GM18861 (cell line): ENCODE data around the gene ALCAM.

Experiments used
- ATAC-seq: cut with Tn5 transposase; IDR thresholded peaks from one replicate; pipeline ENCODE4 v1.9.1; 2021; ENCODE audit not compliant: unreplicated experiment

Gene ALCAM

DNA sequence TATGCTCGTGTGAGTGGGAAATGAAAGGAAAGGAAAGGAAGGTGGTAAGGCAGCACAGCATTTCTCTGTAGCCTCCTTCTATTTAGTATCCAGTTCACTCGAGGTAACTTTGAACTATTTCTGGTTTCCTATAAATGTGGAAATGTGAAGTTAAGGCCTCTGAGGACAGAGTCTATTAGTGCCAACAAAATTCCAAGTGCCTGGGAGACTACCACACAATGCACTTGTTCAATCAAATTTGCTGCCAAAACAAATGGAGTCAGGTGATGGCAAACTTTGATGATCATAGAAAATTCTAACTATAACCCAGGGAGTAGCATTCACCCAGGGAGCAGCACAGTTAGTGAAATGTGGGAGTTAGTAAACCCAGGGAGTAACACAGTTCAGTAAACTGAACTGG, 155.1 kb downstream of the ALCAM start:
- ATAC-seq, result no peak

DNA sequence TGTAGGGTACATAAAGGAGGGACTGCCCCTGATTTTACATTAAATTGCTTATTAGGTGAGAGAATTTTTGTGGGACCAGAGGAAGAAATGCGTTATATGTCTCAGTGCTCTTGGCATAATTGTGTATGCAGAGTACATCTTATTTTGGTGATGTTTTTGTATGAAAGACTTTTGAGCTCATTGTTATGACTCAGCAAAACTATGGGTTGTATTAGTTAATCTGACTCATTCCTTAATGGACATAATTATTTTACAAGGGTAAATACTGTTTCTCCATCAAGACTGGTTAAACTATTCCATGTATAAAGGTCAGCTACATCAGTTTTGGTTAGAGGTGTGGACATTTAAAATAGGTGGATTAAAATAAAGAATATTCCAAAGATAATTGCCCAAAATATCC, 156.8 kb downstream of the ALCAM start:
- no peak for ATAC-seq

DNA sequence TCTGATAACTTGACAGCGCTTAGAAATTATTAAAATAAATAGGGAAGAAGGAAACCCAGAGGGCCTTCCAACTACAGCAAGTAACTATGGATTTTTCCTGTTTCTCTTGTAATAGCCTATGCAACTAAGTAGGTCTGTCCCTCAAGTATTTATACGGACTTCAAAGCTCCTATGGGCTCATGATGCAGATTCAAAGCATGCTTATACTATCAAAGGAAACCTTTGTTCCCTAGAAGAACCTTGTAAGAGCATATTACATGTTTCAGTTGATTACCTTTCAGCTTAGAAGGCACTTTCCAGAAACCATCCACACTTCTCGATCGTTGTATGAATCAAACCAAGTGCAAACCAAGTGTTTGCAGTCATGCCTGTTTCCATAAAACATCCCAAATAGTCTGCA, 158.8 kb downstream of the ALCAM start:
- ATAC-seq, result no peak

- ATAC-seq, result no peak
Observed at GRCh38 chr3:105526360-105527111, 159.8 kb downstream of the ALCAM start.

DNA sequence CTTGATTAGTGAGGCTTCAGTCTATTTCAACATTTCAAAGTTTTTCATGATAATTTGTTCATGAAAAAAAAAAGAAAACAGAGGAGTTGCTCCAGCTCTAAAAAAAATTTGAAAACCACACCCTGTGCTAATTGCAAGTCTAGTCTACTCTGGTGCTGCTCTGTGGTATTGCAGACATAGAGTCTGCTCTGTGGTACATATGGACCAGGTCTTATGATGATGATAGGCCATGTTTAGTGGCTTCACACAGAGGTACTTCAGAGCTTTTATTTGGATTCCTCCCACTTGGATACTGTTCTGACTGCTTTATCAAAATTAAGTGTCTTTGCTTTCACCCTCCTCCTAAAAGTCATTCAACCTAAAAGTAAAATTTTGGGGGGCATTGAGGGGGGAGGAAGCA, 160.8 kb downstream of the ALCAM start:
- no peak for ATAC-seq

DNA sequence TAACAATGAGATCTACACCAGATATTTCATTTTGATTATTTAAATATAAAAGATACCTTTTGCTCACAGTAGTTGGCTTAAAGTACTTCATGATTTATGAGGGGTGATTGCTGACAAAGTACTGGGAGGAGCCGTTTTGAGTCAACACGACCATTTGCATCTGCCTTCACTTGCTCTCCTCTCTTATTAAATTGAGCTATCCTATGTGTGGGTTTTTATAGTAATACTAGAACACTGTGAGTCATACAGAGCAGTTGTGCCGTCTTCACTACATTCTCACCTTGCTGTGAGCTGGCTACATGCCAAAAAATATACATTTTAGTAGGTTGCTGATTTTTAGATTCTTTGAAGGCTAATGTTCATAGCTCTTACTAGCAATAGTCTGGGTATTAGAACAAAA, 161.2 kb downstream of the ALCAM start:
- peak; percentile 84 for ATAC-seq

DNA sequence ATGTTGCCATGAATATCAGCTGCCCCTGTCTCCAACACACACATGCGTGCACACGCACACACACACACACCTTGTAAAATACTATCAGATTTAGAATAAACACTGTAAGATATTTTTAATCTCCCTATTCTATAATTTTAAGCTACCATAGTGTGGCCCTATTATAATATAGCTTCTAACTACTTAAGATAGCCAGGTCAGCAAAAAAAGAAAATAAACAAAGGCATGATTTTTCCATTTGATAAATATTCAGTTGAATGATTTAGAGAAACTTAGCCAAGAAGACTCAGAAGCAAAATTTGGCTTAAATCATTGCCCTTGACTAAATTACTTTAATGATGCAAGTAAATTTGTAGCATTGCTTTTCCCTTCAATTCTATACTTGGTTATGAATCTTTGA, 162.2 kb downstream of the ALCAM start:
- ATAC-seq, result no peak

GRCh38 chr3:105529456-105529855, 162.7 kb downstream of the ALCAM start:
- no peak for ATAC-seq

DNA sequence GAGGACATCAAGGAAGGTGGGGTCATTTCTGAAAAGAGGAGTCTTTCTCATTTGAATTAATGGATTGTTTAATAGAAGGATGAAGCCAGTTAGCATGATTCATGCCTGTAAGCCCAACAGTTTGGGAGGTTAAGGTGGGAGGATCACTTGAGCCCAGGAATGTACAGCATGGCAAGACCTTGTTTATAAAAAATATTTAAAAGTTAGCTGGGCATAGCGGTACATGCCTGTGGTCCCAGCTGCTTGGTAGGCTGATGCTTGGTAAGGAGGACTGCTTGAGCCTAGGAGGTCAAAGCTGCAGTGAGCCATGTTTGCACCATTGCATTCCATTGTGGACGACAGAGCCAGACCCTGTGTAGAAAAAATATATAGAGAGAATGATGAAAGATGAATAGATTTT, 165.5 kb downstream of the ALCAM start:
- no peak for ATAC-seq

DNA sequence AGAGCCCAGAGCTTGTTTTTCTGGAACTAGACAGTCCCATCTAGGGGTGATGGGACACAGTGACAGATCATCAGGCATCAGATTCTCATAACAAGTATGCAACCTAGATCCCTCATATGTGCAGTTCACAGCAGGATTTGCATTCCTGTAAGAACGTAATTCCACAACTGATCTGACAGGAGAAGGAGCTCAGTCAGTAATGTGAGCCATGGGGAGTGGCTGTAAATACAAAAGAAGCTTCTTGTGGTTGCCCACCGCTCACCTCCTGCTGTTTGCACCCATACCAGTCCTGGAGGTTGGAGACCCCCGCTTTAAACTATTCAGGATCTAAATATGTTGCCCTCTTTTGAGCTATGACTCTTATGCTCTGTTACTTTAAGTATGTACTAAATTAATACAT, 167.3 kb downstream of the ALCAM start:
- no peak for ATAC-seq

- no peak for ATAC-seq
Observed at GRCh38 chr3:105534491-105534890, 167.8 kb downstream of the ALCAM start.

DNA sequence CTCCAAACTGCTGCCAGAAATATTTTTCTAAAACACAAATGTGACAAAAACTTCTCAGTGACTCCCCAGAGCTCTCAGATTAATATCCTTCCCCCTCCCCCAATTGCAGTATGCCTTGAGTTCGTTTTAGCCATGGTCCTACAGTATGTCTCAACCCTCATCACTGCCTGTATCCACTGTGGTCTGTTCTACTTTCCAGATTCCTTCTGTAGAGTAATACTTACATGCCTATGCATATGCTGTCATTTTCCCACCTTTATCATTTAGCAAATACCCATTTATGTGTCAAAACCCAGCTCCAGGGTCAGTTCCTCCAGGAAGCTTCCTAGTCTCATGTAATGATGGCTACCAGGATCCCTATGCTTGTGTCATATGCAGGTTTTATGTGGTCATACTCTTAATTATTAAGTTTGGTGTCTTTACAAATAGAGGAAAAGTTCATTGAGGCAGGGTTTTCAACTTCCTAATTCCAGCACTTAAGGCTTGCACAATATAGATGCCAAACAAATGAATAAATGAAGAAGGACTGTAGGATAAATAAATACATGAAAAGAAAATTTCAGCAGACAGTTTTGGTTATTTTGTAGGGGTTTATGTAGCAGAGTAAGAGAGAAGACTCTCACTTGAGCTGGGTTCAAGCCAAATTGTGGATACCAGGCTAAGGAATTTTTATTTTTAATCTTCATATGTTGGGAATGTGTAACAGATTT, 170.8 kb downstream of the ALCAM start:
- ATAC-seq, result no peak

- no peak for ATAC-seq
Observed at GRCh38 chr3:105538483-105538882, 171.8 kb downstream of the ALCAM start.

DNA sequence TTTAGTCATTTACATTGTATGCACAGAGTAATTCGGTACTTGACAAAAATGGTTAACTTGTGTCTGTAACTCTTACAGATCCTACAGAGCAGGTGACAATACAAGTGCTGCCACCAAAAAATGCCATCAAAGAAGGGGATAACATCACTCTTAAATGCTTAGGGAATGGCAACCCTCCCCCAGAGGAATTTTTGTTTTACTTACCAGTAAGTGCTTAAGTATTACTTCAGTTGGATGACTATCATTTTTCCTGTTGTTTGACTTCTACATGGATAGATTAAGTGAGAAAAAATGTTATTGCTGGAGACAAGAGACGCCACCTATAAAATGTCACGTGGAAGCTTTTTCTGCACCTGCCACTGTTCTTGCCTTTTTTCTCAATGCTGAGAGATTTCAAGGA, 173.2 kb downstream of the ALCAM start:
- no peak for ATAC-seq

- no peak for ATAC-seq
Observed at GRCh38 chr3:105542282-105543019, 175.7 kb downstream of the ALCAM start.

DNA sequence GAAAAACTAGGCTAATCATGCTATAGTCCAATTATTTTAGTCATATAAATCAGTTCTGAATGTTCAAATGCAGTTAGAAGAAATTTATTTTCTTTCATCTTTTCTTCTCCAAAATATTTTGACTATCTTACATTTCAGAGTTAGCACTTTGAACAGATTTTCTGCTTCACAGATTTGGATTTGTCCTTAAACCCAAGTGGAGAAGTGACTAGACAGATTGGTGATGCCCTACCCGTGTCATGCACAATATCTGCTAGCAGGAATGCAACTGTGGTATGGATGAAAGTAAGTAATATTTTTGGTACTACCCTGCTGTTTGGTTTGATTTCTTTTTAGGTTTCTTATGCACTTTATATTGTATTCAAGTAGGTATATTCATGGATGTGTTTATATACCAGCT, 178.3 kb downstream of the ALCAM start:
- ATAC-seq, result no peak

DNA sequence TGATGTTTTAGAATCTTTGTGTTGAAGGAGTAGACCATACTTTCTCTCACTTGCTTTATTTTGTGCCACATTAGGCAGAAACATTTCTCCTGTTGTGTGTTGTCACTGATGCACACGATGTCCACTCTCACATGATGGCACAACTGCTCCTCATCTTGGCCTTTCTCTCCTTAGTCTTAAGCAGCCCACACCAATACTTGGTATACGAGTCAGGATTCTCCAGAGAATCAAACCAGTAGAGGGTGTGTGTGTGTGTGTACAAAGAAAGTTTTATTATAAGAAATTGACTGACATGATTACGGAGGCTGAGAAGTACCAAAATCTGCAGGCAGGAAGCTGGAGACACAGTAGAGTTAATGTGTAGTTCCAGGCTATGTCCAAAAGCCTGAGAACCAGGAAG, 187.1 kb downstream of the ALCAM start:
- ATAC-seq, result no peak

DNA sequence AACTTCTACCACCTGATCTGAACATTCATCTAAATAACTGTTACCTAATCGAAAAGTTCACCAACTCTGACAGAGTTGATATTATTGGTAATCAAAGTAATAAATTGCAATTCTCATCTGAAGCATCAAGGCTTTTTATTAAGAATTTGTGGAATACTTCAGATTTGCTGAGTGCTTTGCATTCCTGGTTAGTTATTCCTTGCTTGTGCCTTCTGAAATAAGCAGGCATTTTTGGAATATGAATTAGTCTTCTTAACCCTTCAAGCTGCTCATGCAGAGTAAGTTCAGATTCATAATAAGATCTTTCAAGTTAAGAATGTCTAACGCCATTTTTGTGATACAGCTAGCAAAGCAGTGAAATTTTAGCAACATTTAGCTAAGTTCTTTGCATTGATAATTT, 188.5 kb downstream of the ALCAM start:
- no peak for ATAC-seq

DNA sequence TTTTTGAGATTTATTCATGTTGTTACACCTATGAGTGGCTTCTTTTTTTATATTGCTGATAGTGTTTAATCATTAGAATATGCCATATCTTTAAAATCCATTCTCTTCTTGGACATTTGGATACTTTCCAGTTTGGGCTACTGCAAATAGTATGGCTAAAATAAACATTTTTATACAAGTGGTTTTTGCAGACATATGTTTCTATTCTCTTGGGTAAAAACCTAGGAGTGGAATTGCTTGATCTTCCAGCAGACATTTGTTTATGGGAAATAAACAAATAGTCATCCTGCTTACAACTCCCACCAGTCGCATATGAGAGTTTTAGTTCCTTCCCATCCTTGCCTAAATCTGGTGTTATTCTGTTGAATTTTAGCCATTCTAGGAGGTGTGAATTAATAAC, 193.1 kb downstream of the ALCAM start:
- no peak for ATAC-seq

DNA sequence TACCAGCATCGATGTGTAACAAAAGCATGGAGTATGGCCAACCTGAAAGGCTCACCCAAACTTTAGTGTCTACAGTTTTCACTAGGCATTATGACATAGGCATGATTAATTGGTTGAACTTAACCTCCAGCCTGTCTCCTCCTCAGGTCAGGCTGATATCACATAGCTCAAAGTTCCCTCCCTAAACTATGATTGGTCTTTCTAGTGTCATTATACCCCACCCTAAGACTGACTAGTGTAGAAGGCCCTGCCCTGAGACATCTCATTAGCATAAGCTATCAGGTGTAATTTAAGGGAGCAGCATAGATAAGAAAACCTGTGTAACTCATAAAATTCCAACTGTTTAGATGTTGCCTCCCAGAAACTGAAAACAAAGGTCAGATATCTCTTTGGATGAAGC, 195.2 kb downstream of the ALCAM start:
- no peak for ATAC-seq

DNA sequence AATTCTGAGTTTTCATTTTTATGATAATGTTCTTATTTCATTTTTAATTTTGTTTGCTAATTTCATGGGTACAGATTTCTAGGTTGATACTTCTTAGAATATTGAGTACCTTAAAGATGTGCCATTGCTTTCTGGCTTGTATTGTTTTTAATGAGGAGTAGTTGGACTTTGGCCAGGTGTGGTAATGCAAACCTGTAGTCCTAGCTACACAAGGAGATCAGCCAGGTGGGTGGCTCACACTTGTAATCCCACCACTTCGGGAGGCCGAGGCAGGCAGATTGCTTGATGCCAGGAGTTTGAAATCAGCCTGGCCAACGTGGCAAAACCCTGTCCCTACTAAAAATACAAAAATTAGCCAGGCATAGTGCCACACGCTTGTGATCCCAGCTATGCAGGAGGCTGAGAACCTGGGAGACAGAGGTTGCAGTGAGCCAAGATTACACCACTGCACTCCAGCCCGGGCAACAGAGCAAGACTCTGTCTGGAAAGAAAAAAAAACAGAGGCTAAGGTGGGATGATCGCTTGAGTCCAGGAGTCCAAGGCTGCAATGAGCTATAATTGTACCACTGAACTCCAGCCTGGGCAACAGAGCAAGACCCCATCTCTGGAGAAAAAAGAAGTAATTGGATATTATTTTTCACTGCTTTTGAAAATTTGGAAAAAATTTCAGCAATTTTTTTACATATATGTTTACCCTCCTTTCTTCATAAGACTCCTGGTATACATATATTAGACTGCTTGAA, 198.0 kb downstream of the ALCAM start:
- ATAC-seq, result no peak
